AG10803 (cell line): Measurements from ENCODE around the gene OR2B2.
A peak's percentile ranks its signal among the peaks of the same experiment; 100 is the strongest.

Experiments used
- DNase-seq: peaks from one replicate; pipeline ENCODE4 v3.0.0; 2010; ENCODE audit warnings: low read depth
- H3K4me3 ChIP-seq: 2 replicates; pipeline ENCODE4 v1.5.1; 2011; ENCODE audit warnings: mild to moderate bottlenecking, low read length, control low read depth
- CTCF ChIP-seq: conservative IDR thresholded peaks from 2 replicates; pipeline ENCODE4 v1.5.1; 2011; ENCODE audit warnings: mild to moderate bottlenecking, low read length, control low read depth, inconsistent platforms

OR2B2 gene

GRCh38 chr6:27891320-27891875 lies 20.8 kb downstream of the OR2B2 start:
- TF ChIP-seq CTCF, result no peak
- H3K4me3 ChIP-seq, result peak overlapping the region; percentile 69; the same call in 1 of the 2 replicates
- DNase-seq, result no peak

- peak overlapping the region; percentile 69 for H3K4me3 ChIP-seq
- DNase-seq, result peak; percentile 93
Measured at GRCh38 chr6:27890445-27891319, 21.5 kb downstream of the OR2B2 start.

GRCh38 chr6:27889628-27890444 lies 22.4 kb downstream of the OR2B2 start:
- TF ChIP-seq CTCF, result no peak
- DNase-seq, result no peak

More at GRCh38 chr6:27890445-27891319, 21.5 kb downstream of the OR2B2 start:
- TF ChIP-seq CTCF, result no peak

GRCh38 chr6:27889275-27889627 lies 22.9 kb downstream of the OR2B2 start:
- no peak overlapping the region for H3K4me3 ChIP-seq
- DNase-seq, result no peak

More at GRCh38 chr6:27889628-27890444, 22.4 kb downstream of the OR2B2 start:
- H3K4me3 ChIP-seq, result peak overlapping the region; percentile 69

GRCh38 chr6:27888566-27888965 lies 23.6 kb downstream of the OR2B2 start:
- H3K4me3 ChIP-seq, result no peak overlapping the region
- no peak for DNase-seq
- no peak for TF ChIP-seq CTCF

More at GRCh38 chr6:27889275-27889627, 22.9 kb downstream of the OR2B2 start:
- no peak for TF ChIP-seq CTCF

- DNase-seq, result no peak
- no peak overlapping the region for H3K4me3 ChIP-seq
- TF ChIP-seq CTCF, result no peak
Measured at GRCh38 chr6:27886073-27886472, 26.1 kb downstream of the OR2B2 start.
